CD4-positive, alpha-beta T cell treated with Interleukin-6 for 4 hours (primary cell): ENCODE measurements around the gene SLC2A5.

Experiments used
- DNase-seq: peaks from one replicate; pipeline ENCODE4 v3.0.0-alpha.2; 2020; ENCODE audit warnings: mixed read lengths

The SLC2A5 gene

GRCh38 chr1:9088807-9089206 lies 19.4 kb upstream of the SLC2A5 start:
- no peak for DNase-seq

DNA sequence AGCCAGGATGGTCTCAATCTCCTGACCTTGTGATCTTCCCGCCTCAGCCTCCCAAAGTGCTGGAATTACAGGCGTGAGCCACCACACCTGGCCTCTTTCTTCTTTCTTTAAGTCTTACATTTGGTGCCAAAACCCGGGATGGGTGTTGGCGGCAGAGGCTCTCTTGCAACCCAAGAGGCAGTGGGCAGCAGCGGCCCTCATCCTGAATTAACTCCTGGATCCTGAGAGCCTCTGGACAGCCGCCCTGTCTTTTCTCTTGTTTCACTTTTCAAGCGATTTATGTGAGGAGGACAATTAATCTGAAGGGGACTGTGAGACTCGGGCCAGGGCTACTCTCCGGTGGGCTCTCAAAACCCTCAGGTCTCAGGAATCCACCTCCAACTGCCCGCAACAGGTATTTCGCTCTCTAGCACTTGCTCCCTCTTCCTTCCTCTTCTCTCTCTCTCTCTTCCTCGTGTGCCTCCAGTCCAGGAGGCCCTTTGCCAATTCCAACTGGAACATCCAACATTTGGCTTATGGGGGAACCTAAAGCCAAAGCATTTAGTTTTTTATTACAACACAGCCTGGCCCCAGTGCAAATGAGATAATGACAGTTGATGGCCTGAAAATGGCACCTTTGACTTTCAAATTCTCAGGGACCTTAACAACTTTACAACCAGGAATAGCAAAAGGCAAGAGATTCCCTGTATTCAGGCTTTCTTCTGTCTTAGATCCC lies 18.1 kb upstream of the SLC2A5 start:
- no peak for DNase-seq

GRCh38 chr1:9086796-9087195 lies 17.4 kb upstream of the SLC2A5 start:
- DNase-seq, result no peak

- no peak for DNase-seq
These were observed 16.6 kb upstream of the SLC2A5 start for GRCh38 chr1:9086045-9086444.

GRCh38 chr1:9085306-9085940 lies 16.0 kb upstream of the SLC2A5 start:
- DNase-seq, result no peak

DNA sequence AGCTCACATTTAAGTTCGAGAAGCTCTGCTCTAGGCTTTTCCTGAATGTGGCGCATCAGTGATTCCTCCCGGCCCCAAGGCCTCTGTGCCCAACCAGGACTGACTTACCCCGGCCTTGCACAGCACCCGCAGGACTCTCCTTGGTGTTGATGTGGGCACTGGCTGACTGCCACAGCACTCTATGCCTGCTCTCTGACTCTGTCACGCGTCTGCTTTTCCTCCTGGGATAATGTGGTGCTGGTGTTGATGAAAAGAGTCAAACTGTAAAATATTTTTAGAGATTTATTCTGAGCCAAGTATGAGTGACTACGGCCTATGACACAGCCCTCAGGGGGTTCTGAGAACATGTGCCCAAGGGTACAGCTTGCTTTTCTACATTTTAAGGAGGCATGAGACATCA lies 15.5 kb upstream of the SLC2A5 start:
- no peak for DNase-seq

GRCh38 chr1:9081473-9081872 lies 12.0 kb upstream of the SLC2A5 start:
- DNase-seq, result no peak

DNA sequence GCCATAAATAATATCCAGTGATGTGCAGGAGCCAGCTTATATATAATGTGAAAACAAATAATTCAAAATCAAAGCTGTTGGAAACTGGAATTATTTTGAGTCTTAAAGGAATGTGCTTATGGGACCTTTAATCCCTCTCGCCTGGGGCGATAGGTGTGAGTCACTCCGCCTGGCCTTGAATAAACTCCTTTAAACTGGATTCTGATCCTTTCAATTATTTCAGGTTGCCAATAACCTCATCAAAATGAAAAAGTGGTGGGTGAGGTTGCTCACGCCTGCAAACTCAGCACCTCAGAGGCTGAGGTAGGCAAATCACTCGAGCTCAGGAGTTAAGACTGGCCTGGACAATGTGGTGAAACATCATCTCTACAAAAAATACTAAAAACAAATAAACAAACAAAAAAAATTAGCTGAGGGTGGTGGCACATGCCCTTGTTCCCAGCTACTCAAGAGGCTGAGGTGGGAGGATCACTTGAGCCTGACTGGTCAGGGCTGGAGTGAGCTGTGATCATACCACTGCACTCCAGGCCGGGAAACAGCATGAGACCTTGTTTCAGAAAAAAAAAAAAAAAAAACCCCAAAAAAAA lies 11.4 kb upstream of the SLC2A5 start:
- DNase-seq, result no peak

DNA sequence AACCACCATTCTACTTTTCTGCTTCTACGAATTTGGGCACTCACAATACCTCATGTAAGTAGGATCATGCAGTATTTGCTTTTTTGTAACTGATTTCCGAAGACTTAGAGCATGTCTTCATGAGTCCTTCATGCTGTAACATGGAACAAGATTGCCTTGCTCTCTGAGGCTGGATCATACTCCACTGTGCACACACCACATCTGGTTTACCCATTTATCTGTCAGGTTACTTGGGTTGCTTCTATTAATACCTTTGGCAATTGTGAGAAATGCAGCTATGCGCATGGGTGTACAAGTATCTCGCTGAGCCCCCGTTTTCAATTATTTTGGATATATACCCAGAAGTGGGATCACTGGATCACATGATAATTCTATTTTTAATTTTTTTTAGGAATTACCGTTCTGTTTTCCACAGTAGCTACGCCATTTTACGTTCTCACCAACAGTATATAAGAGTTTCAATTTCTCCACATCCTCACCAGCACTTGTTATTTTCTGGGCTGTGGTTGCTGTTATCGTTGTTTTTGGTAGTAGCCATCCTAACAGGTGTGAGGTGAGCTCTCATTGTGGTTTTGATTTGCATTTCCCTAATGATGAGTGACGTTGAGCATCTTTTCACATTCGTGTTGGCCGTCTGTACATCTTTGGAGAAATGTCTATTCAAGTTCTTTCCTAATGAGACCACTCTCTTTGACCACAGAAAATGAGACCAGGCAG lies 10.7 kb upstream of the SLC2A5 start:
- no peak for DNase-seq

- DNase-seq, result no peak
These were observed 9.5 kb upstream of the SLC2A5 start for GRCh38 chr1:9078752-9079500.

GRCh38 chr1:9078015-9078751 lies 8.7 kb upstream of the SLC2A5 start:
- DNase-seq, result no peak

- no peak for DNase-seq
These were observed 5.6 kb upstream of the SLC2A5 start for GRCh38 chr1:9075022-9075421.

- DNase-seq, result no peak
These were observed 3.7 kb upstream of the SLC2A5 start for GRCh38 chr1:9073143-9073542.

DNA sequence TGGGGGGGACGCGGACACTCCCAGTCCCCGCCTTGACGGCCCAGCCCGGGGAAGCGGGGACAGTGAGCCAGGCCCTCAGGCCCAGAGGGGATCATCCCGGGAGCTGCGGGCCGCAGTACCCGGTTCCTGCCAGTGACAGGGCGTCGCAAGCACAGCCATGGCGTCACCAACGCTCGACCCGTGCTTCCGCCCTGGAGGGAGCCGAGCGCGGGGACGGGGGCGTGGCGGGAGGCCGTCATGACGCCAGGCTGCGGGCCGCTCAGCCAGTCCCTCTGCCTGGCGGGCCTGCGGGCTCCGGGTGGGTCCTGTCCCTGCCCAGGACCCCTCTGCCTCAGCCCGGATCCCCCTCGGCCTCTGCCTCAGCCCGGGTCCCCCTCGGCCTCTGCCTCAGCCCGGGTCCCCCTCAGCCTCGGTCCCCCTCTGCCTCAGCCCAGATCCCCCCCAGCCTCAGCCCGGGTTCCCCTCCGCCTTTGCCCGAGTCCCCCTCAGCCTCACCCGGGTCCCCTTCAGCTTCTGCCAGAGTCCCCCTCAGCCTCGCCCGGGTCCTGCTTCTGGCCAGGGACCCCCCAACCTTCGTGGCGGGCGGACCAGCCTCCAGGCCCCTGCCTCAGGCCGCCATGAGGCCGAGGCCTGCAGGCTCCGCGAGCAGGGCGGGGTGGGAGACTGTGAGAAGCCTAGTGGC lies 2.3 kb upstream of the SLC2A5 start:
- no peak for DNase-seq

- no peak for DNase-seq
These were observed 1.1 kb upstream of the SLC2A5 start for GRCh38 chr1:9070486-9070885.

DNA sequence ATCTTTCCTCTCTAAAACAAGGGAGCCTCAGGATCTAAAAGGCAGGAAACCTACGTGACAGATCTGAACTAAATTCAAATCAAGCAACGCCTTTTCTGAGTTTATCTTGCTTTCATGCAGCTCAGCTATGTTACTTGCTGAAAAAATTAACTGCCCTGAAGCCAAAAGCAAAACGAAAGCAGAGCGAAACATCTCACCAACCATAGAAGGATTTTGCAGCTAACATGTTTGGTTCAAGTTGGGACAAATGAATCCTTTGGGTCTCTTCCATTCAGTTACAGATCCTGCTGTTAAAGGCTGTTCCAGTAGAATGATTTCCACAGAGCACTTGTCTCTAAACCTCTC lies 482 bp downstream of the SLC2A5 start:
- no peak for DNase-seq

DNA sequence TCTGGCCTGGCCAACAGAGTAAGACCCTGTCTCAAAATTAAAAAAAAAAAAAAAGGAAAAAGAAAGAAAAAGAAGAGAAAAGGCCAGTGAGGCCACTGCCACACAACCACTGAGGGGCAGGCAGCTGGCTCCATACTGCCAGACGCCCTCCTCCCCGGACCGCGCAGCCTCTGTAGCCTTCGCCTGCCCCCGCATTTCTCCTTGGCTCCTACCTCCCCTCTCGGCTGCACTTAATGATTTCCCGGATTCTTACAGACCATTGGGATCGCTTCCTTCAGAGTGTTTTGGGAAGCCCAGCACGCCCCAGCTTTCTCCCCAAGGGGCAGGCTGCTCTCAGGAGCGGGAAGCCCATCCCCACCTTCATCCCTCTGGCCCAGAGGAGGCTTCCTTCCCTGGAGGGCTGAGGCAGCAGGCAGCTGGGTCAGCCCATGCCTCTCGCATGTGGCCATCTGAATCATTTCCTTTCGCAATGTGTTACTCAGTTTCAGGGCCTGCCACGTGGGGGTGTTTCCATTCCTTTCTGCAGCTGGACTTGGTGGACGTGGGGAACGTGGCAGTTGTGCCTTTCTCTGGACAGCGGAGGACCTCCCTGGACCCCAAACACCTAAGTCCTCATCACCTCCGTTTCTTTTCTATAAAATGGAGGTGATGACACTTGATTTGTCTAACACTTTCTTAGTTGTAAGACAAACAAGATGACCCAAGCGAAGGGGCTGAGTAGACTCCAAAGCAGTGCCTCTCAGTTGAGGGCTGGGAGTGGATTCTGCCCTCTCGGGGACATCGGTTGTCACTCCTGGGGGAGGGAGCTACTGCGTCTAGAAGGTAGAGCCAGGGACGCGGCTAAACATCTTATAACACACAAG lies 2.3 kb downstream of the SLC2A5 start:
- no peak for DNase-seq

DNA sequence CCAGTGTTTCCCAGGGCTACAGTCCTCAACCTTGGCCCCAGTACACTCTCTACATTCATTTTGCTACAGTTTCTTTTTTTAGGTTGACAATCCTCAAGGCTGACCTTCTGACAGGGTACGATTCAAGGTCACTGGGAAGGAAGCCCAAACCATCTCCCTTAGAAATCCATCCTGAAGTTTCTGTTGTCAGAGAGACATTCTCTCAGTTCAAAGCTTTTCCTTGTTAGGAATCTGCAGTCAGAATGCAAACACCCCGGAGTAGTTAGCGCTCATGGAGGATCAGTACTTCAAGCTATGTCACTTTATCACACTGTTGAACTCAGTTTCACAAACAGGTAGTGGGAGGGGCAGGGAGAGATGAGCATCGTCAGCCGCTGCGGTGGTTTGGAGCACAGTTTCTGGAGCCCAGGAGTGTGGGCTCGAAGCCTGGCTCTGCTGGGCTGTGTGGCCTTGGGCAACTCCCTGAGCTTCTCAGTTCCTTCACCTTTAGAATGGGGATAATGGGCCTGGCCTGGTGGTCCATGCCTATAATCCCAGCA lies 4.2 kb downstream of the SLC2A5 start:
- no peak for DNase-seq

- DNase-seq, result no peak
These were observed 6.6 kb downstream of the SLC2A5 start for GRCh38 chr1:9062846-9063245.

- no peak for DNase-seq
These were observed 7.4 kb downstream of the SLC2A5 start for GRCh38 chr1:9062021-9062471.
